Measurements from ENCODE around the gene UBR2. TPM values are rescaled to one million over a fixed set of nuclear protein-coding genes. Genes with fewer than 3 reads are reported as not detected.
"Not testable (repeated sequence)": the region's sequence is repeated elsewhere in the genome, so short reads cannot be mapped to it uniquely, and the experiment has no call there.

UBR2 gene
- total RNA-seq, 2 donors from 2014 or later, result 21.6 to 22.5 TPM

GRCh38 chr6:42729731-42730130, 165.9 kb downstream of the UBR2 start:
- H3K9me3 Mint-ChIP-seq, result peaks cover 2% of the 10 kb centered on the region
- Histone ChIP-seq H3K27me3 (ENCODE audit: control insufficient read depth, insufficient read depth, low read length, poor library complexity, severe bottlenecking) (no peaks in the 10 kb centered on the region), H3K27ac (ENCODE audit: low read depth, low read length) (no peak overlapping the region), H3K4me3 (ENCODE audit: low read length) (no peak overlapping the region), H3K36me3 (ENCODE audit: control insufficient read depth, insufficient read depth, low read length) (no peaks in the 10 kb centered on the region), H3K9me3 (ENCODE audit: control insufficient read depth, low read length) (no peaks in the 10 kb centered on the region), H3K4me1 (ENCODE audit: control insufficient read depth, insufficient read depth, low read length) (no peaks in the 10 kb centered on the region), H3K9ac (ENCODE audit: extremely low read depth, low read length, poor library complexity, severe bottlenecking) (no peak overlapping the region)
- TF ChIP-seq CTCF (conservative IDR thresholded peaks at IDR 0.05), result no peak
- WGBS, 2 experiments (ENCODE audit: insufficient coverage in 1 of 2, insufficient read length in 1 of 2), result 68 to 92% methylated on average over 1 to 2 of the region's 3 CpGs
- peaks cover 3% of the 10 kb centered on the region for H3K4me1 Mint-ChIP-seq
- H3K4me3 Mint-ChIP-seq, result no peak overlapping the region
- no peaks in the 10 kb centered on the region for H3K27me3 Mint-ChIP-seq (ENCODE audit: insufficient read depth)
- DNase-seq, result no peak
- H3K36me3 Mint-ChIP-seq (ENCODE audit: low read depth), result no peaks in the 10 kb centered on the region
- no peak overlapping the region for H3K27ac Mint-ChIP-seq

- WGBS, 2 experiments (ENCODE audit: insufficient coverage in 1 of 2, insufficient read length in 1 of 2), result 89 to 95% methylated on average over 7 to 13 of the region's 13 CpGs
- H3K4me1 Mint-ChIP-seq; H3K9me3 ChIP-seq (ENCODE audit: control insufficient read depth, low read length); H3K27ac ChIP-seq (ENCODE audit: low read depth, low read length); H3K4me1 ChIP-seq (ENCODE audit: control insufficient read depth, insufficient read depth, low read length); H3K4me3 ChIP-seq (ENCODE audit: low read length); H3K4me3 Mint-ChIP-seq; H3K27me3 ChIP-seq (ENCODE audit: control insufficient read depth, insufficient read depth, low read length, poor library complexity, severe bottlenecking); H3K9ac ChIP-seq (ENCODE audit: extremely low read depth, low read length, poor library complexity, severe bottlenecking); H3K27me3 Mint-ChIP-seq (ENCODE audit: insufficient read depth); H3K9me3 Mint-ChIP-seq; H3K27ac Mint-ChIP-seq; H3K36me3 ChIP-seq (ENCODE audit: control insufficient read depth, insufficient read depth, low read length); DNase-seq; H3K36me3 Mint-ChIP-seq (ENCODE audit: low read depth): not testable (repeated sequence)
Measured at GRCh38 chr6:42733867-42734481, 170.1 kb downstream of the UBR2 start.

DNA sequence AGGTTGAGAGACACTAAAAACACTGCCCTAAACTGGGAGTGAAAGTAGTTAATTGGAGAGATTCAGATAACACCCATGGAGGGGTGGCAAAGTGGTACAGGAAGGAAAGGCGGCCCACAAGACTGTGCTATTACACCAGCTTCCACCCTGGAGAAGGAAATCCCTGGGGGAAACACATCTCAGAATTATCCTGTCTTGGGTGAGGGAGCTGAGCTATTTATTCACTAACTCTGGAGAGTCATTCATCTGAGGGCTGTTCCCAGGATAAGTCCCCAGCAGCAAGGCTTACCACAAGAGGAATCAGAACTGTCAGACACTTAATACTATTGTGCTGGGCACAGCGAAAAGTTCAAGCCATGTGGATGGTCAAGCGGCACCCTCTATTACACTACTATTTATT, 172.1 kb downstream of the UBR2 start:
- Mint-ChIP-seq H3K9me3 (peaks cover 2% of the 10 kb centered on the region), H3K27ac (no peak overlapping the region), H3K4me1 (no peaks in the 10 kb centered on the region), H3K36me3 (ENCODE audit: low read depth) (no peaks in the 10 kb centered on the region), H3K27me3 (ENCODE audit: insufficient read depth) (no peaks in the 10 kb centered on the region), H3K4me3 (no peak overlapping the region)
- Histone ChIP-seq H3K4me3 (ENCODE audit: low read length) (no peak overlapping the region), H3K9ac (ENCODE audit: extremely low read depth, low read length, poor library complexity, severe bottlenecking) (no peak overlapping the region), H3K9me3 (ENCODE audit: control insufficient read depth, low read length) (no peaks in the 10 kb centered on the region), H3K36me3 (ENCODE audit: control insufficient read depth, insufficient read depth, low read length) (no peaks in the 10 kb centered on the region), H3K27ac (ENCODE audit: low read depth, low read length) (no peak overlapping the region), H3K27me3 (ENCODE audit: control insufficient read depth, insufficient read depth, low read length, poor library complexity, severe bottlenecking) (no peaks in the 10 kb centered on the region), H3K4me1 (ENCODE audit: control insufficient read depth, insufficient read depth, low read length) (no peaks in the 10 kb centered on the region)
- DNase-seq, result no peak
- no peak for TF ChIP-seq CTCF (conservative IDR thresholded peaks at IDR 0.05)
- whole genome bisulfite sequencing, 2 experiments (ENCODE audit: insufficient coverage in 1 of 2, insufficient read length in 1 of 2), result 83 to 94% methylated on average over 1 to 3 of the region's 3 CpGs

DNA sequence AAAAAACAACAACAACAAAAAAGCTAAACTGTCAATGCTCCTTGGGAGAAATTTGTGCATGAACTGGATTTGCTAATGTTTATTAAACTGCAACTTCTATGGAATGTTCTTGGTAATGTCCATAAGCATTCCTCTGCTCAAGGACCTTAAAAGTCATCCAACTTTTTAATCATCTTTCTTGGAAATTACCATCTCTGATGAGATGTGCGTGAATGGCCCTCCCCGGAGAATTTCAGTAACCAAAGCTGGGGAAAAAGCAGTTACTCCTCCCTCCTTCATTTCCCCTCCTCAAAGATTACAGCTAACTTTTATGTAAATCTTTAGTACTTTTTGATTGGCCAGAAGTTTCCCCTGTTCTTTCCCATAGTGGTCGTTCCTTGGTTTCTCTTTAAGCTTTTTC, 176.9 kb downstream of the UBR2 start:
- Histone ChIP-seq H3K9ac (ENCODE audit: extremely low read depth, low read length, poor library complexity, severe bottlenecking) (no peak overlapping the region), H3K4me1 (ENCODE audit: control insufficient read depth, insufficient read depth, low read length) (no peaks in the 10 kb centered on the region), H3K27ac (ENCODE audit: low read depth, low read length) (no peak overlapping the region), H3K4me3 (ENCODE audit: low read length) (no peak overlapping the region), H3K9me3 (ENCODE audit: control insufficient read depth, low read length) (no peaks in the 10 kb centered on the region), H3K36me3 (ENCODE audit: control insufficient read depth, insufficient read depth, low read length) (no peaks in the 10 kb centered on the region), H3K27me3 (ENCODE audit: control insufficient read depth, insufficient read depth, low read length, poor library complexity, severe bottlenecking) (no peaks in the 10 kb centered on the region)
- no peak overlapping the region for H3K4me3 Mint-ChIP-seq
- H3K9me3 Mint-ChIP-seq, result no peaks in the 10 kb centered on the region
- no peak for TF ChIP-seq CTCF (conservative IDR thresholded peaks at IDR 0.05)
- 90 to 94% methylated on average over 2 to 3 of the region's 3 CpGs for WGBS, 2 experiments (ENCODE audit: insufficient coverage in 1 of 2, insufficient read length in 1 of 2)
- H3K27ac Mint-ChIP-seq, result no peak overlapping the region
- no peaks in the 10 kb centered on the region for H3K27me3 Mint-ChIP-seq (ENCODE audit: insufficient read depth)
- DNase-seq, result no peak
- no peaks in the 10 kb centered on the region for H3K36me3 Mint-ChIP-seq (ENCODE audit: low read depth)
- peaks cover 7% of the 10 kb centered on the region for H3K4me1 Mint-ChIP-seq

Measured in endodermal cell (in vitro differentiated cells).